Renal cortex interstitium (tissue), 11 donors: ENCODE data around the gene NOMO2. TPM values are rescaled to one million over a fixed set of nuclear protein-coding genes. Genes with fewer than 3 reads are reported as not detected.
"Not testable (repeated sequence)": the region's sequence is repeated elsewhere in the genome, so short reads cannot be mapped to it uniquely, and the experiment has no call there.

Experiments used
- DNase-seq, 11 donors: peaks; one replicate each; pipeline ENCODE4 v3.0.0-alpha.2; 2013; ENCODE audit warnings: low read depth in 9 of 11, low spot score in 4 of 11; ENCODE audit errors: extremely low read depth in 1 of 11
- polyA plus RNA-seq, 3 donors: library from polyadenylated mRNA; unstranded; fragments of 120-200 nt; gene quantifications; one replicate each; pipeline ENCODE4 v1.2.1, GENCODE V29; 2013; ENCODE audit not compliant: insufficient read length in 3 of 3

Gene NOMO2
- polyA plus RNA-seq, 3 donors, result 68.7 to 75.4 (median 70.7) TPM

- not testable (repeated sequence) for DNase-seq
Observed at GRCh38 chr16:18541912-18542311, 20.0 kb downstream of the NOMO2 start.

- not testable (repeated sequence) for DNase-seq
Observed at GRCh38 chr16:18537004-18537403, 24.9 kb downstream of the NOMO2 start.

DNA sequence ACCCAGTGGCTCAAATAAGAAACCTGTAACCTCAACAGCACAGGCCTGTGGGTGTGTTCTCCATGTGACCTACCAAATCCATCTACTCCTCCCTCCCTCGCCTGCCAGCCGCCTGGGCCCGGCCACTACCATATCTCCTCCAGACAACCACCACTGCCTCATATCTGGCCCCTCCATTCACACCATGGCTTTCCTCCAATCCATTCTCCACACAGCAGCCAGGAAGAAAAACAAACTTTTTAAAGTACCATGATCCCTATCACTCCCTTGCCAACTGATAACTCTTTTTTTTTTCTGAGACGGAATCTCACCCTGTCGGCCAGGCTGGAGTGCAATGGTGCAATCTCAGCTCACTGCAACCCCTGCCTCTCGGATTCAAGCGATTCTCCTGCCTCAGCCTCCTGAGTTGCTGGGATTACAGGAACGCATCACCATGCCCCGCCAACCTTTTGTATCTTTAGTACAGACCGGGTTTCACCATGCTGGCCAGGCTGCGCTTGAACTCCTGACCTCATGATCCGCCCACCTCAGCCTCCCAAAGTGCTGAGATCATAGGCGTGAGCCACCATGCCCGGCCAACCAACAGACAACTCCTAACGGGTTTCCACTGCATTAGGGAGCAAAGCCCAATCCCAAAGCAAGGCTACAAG lies 26.3 kb downstream of the NOMO2 start:
- DNase-seq, result not testable (repeated sequence)

DNA sequence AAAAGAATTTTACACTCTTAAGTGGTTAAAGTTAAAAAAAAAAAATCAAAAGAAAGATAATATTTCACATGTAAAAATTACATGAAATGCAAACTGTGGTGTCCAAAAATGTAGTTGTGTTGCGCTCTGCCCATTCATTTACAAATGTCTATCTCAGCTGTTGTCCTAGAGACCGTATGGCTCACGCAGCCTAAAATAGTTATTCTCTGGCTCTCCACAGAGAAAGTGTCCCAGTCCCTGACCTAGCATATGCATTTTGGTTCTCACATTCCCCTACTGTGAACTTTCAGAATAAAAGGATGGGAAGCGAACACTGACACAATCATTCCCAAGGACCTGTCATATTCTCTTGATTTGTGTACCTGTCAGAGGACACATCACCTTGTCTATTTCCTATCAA lies 27.6 kb downstream of the NOMO2 start:
- not testable (repeated sequence) for DNase-seq

DNA sequence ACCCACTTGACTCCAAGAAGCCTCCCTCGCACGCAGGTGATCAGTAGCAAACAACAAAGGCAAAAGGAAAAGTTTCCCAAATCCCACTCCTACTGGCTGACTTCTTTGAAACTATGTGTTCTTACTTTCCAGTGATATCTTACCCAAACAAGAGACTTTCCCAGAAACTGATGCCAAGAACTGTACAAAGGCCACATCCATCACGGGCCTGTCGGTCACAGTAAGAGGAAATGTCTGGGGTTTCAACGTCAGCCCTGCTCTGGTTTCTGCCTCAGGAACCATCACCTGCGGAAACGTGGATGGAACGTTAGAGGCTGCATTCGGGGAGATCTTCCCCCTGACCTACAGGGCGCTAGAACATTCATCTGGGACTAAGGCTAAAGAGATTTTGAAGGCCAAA lies 30.6 kb downstream of the NOMO2 start:
- not testable (repeated sequence) for DNase-seq

DNA sequence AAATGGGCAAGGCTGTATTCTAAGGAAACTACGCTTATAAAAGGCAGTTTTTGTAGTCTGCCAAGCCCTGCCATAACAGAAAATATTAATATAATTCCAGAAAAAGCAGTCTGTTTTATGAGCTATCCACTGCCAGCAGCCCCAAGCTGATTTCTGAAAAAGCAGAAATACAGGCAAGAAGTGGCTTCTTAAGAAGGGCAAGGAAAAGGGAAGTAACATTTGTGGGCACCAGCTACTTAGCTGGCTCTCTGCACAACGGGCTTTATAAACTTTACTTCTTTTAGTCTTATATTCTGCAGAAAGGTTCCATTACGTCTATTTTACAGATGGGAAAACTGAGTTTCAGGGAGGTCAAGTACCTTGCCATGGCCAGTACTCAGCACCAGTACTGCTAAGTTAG lies 31.6 kb downstream of the NOMO2 start:
- not testable (repeated sequence) for DNase-seq

- DNase-seq, result not testable (repeated sequence)
Observed at GRCh38 chr16:18526547-18526946, 35.4 kb downstream of the NOMO2 start.

GRCh38 chr16:18525882-18526482 lies 35.9 kb downstream of the NOMO2 start:
- DNase-seq, result not testable (repeated sequence)

- not testable (repeated sequence) for DNase-seq
Observed at GRCh38 chr16:18522637-18523036, 39.3 kb downstream of the NOMO2 start.

- DNase-seq, result not testable (repeated sequence)
Observed at GRCh38 chr16:18521445-18522181, 40.3 kb downstream of the NOMO2 start.

GRCh38 chr16:18518536-18519283 lies 43.2 kb downstream of the NOMO2 start:
- DNase-seq, result not testable (repeated sequence)

GRCh38 chr16:18498430-18498829 lies 63.5 kb downstream of the NOMO2 start:
- DNase-seq, result not testable (repeated sequence)

DNA sequence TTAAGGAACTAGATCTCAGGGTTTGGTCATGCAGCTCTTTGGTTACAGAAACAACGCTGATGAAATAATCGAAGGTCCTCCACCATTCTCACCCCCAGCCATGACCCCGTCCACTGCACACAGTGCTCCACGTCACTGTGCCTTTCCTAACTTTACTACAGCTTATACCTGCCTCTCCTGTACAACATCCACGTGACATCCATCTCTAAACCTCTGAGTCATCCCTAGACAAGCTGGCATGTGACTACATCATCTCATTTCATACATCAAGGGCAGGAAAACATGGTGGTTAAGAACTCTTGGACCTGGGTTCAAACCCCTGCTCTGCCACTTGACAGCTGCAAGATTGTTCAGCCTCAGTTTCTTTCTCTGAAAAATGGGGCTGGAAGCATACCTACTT lies 64.9 kb downstream of the NOMO2 start:
- DNase-seq, result not testable (repeated sequence)

- not testable (repeated sequence) for DNase-seq
Observed at GRCh38 chr16:18492118-18492897, 69.6 kb downstream of the NOMO2 start.

- not testable (repeated sequence) for DNase-seq
Observed at GRCh38 chr16:18436025-18436424, 125.9 kb downstream of the NOMO2 start.

- not testable (repeated sequence) for DNase-seq
Observed at GRCh38 chr16:18415827-18416226, 146.1 kb downstream of the NOMO2 start.

DNA sequence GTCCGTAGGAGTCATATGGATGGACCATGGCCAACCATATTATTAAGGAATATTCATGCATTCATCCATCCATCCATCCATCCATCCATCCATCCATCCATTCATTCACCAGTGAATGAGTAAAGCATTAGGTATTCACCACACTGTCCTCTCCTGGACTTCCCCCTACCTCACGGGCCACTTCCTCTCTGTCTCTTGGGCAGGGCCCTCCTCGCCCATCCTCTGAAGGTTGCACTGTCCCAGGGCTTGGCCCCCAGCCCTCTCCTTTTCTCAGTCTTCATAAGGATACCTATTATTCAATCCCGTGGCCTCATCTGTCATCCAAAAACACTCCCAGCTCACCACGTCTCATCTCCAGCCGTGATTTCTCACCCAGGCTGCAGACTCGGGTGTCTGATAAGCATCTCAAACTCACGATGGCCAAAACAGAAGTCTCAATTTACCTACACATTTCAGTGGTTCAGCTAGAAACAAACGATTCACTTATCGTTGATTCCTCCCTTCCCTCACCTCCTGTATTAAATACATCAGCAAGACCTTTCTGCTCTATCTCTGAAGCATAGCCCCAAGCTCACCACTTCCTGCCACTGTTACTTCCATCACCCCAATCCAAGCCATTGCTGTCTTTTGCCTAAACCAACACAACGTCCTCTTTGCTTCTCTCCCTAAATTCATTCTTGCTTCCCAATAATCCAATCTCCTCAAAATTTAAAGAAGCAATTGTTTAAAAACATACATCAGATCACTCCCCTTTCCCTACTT lies 152.2 kb downstream of the NOMO2 start:
- not testable (repeated sequence) for DNase-seq
